Erythroblast (primary cell): Measurements from ENCODE around the gene GIPC3.

Experiments
- GATA1 ChIP-seq: IDR thresholded peaks from 2 replicates; pipeline ENCODE4 v1.6.1; 2011; ENCODE audit warnings: low read depth, mild to moderate bottlenecking, control low read depth, low read length, moderate library complexity
- POLR2A ChIP-seq: IDR thresholded peaks from 2 replicates; pipeline ENCODE4 v1.6.1; 2011; ENCODE audit warnings: mild to moderate bottlenecking, low read length

DNA sequence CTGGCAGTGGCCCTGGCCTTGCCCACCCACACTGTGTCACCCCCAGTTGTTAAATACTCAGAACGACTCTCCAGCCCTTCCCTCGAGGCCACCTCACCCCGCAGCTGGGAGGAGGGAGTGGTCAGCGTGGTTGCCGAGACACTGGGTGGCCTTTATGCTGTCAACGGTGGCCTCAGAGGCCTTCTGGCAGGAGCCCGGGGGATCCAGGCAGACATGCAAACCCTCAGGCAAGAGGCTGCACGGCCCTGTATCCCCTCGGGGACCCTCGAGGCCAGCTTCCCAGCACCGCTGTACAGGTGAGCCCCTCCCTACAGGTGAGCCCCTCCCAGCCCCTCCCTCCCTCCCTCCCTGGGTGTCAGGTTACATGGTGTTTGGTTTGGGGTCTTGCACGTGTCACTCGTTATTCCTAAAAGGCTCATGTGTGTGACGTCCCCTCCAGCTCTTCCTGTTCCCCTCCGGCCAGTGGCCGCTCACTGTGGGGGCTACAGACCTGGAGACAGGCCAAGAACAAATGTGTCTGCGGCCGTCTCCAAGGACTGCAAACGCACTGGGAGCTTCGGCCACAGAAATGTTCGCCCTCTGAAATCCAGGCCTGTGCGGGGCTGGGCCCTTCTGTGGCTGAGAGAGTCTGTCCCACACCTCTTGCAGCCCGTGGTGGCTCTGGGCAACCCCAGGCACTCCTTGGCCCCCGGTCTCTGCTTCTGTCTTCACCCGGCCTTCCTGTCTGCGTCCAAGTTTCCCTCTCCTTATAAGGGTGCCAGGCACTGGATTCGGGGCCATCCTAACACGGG is 46.1 kb upstream of the GIPC3 start, which contains the start of gene TEKTIP1:
- TF ChIP-seq POLR2A (no peak), GATA1 (no peak)
